ENCODE measurements around the gene ANTXR1. TPM values are rescaled to one million over a fixed set of nuclear protein-coding genes. Genes with fewer than 3 reads are reported as not detected.

Gene ANTXR1
- total RNA-seq, 2 donors from 2014 or later, result 146 to 147 TPM

DNA sequence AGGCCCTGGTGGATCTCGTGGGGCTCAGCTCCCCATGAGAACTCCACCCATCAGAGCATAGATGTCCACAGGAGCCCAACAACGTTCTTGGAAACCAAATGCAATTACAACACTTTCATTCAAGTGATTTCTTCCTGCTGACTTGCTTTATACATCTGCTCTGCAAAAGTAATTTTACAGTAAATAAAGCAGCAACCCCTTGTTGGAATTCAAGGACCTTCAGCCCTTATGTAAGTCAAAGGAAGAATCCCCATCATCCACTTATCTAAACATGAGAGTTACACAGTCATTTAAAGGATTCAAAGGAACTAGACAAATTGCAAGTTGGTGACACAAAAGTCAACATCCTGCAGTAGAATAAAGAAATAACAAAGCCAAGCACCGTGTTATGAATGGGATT, 17.1 kb upstream of the ANTXR1 start:
- intact Hi-C loops (cut with DNase I), result no loop called here
- no peak for DNase-seq (ENCODE audit: low spot score)

GRCh38 chr2:68997401-68997800, 15.6 kb upstream of the ANTXR1 start:
- intact Hi-C loops (cut with DNase I), result no loop called here

GRCh38 chr2:69001879-69002278, 11.1 kb upstream of the ANTXR1 start:
- DNase-seq (ENCODE audit: low spot score), result no peak

More at GRCh38 chr2:68997401-68997800, 15.6 kb upstream of the ANTXR1 start:
- DNase-seq (ENCODE audit: low spot score), result no peak

GRCh38 chr2:69003731-69004130, 9.2 kb upstream of the ANTXR1 start:
- intact Hi-C loops (cut with DNase I), result no loop called here

More at GRCh38 chr2:69001879-69002278, 11.1 kb upstream of the ANTXR1 start:
- intact Hi-C loops (cut with DNase I), result no loop called here

GRCh38 chr2:69007169-69007568, 5.8 kb upstream of the ANTXR1 start:
- no peak for DNase-seq (ENCODE audit: low spot score)
- intact Hi-C loops (cut with DNase I), result no loop called here

More at GRCh38 chr2:69003731-69004130, 9.2 kb upstream of the ANTXR1 start:
- no peak for DNase-seq (ENCODE audit: low spot score)

DNA sequence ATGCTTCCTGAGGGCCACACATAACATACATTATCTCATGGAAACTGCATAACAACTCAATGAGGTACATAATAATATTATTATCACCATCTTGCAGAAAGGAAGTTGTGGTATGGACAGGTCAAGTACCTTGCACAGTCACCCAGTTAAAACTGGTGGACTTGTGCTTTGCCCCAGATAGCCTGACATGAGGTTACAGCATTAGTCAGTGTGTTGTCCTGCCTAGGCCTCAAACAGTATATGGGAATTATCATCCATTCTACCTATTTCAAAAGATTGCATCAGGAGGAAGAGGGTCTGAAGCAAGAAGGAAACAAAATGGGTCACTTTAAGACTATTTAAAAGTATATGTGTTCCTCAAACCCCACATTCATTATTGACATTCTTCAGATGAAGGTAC, 5.4 kb upstream of the ANTXR1 start:
- intact Hi-C loops (cut with DNase I), result no loop called here
- no peak for DNase-seq (ENCODE audit: low spot score)

GRCh38 chr2:69010437-69011194, 2.4 kb upstream of the ANTXR1 start:
- no peak for DNase-seq (ENCODE audit: low spot score)
- intact Hi-C loops (cut with DNase I), result loop anchor here in 1 of 2 donors (5.0 kb wide), 1 partner anchor 297 kb away; no protein-coding TSS in a partner anchor

DNA sequence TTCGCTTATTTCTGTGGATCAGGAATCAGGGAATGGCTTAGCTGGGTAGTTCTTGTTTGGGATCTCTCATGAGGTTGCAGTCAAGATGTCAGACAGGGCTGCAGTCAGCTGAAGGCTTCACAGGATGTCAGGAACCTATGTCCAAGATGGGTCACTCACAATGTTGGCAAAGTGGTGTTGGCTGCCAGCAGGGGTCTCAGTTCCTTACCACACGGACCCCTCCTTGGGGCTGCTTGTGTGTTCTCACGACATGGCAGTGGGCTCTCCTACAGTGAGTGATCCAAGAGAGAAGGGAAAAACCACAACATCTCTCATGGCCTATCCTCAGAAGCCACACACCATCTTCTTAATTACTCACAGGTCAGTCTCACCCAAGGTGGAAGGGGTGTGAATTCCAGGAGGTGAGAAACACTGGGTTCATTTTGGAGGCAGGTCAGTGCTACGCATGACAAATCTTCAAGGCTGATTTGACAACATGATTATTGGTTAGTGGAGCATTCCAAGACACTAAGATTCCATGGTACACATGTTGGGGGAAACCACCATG, 1.3 kb upstream of the ANTXR1 start:
- DNase-seq (ENCODE audit: low spot score), result no peak
- intact Hi-C loops (cut with DNase I), result loop anchor here (2.0 to 5.0 kb wide), 2 partner anchors 295 to 296 kb away; no protein-coding TSS in a partner anchor

DNA sequence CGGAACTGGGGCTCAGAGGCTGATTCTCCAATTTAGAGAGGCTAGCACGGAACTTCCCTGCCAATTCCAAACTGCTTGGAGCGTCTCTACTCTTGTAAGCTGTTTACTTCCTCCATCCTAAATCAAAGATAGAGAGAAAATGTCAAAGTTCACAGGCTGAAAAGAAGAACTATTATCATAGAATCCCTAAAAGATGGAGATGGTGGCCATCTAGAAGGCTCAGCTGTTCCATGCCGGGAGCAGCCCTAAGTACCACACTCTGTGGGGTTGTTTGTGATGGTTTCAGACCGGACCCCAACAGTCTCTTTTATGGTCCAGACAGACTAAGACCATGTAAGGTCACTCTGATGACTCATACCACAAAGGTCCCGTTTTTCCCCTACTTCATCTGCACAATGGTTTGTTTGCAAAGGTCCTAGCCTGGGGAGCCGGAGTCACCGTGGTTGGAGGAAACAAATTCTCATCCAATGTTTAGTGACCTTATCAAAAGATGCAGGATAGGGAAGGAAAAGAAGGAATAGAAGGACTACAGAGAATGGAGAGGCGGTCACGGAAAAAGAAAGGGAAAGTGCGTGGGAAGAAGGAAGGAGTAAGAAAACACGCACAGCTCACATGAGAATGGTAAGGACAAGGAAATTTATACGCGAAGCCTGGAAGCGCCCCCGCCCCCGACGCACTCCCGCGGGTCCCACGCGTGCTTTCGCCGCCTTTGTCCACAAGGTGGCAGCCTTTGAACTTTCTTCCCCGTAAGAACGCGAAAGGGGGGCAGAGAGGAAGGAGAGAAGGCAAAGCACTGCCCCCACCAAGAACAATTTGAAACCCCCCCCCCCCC, 453 bp upstream of the ANTXR1 start:
- DNase-seq (ENCODE audit: low spot score), result peak; percentile 90
- intact Hi-C loops (cut with DNase I), result loop anchor here (2.0 to 5.0 kb wide), 2 partner anchors 294 to 295 kb away; no protein-coding TSS in a partner anchor

DNA sequence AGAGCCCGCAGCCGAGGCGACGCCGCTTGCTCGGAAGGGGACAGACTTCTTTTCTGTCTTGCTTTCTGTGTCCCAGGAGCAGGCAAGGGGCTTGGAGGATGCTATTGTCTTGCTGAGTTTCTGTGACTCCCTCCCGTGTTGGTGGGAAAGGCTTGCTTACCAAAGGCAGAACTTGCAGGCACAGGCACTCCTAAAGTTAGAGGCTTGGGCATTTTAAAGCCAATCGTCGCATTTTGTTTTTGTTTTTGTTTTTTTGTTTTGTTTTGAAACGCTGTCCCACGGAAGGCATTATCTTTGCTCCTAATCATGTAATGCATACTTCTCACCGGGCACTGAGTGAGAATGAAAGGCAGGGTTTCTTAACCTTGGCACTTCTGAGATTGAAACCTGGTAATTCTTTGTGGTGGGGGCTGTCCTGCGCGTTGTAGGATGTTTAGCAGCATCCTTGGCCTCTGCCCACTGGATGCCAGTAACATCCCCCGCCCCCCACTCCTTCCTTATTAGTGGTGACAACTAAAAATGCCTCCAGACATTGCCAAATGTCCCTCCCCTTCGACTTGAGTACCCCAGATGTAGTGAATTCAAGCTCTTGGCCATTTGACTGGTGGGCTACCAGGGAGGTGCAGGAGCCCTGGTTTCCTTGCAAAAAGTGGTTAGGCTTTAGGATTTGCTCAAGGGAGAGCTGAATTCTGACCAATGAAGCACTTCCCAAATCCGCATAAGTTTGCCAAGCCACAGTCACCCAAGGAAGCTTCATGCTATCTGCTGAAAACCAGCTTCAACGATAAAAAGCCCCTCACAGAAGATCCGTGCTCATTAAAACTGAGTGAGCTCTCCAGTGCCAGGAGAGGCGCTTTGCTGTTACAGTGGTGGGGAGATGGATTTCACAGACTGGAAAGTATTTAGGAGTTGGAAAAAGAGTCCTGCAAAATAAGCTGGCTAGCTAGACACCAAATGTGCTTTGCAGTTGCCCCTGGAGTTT, 1.2 kb downstream of the ANTXR1 start:
- intact Hi-C loops (cut with DNase I), result loop anchor here (2.0 to 5.0 kb wide), 2 partner anchors 293 kb away; no protein-coding TSS in a partner anchor

DNA sequence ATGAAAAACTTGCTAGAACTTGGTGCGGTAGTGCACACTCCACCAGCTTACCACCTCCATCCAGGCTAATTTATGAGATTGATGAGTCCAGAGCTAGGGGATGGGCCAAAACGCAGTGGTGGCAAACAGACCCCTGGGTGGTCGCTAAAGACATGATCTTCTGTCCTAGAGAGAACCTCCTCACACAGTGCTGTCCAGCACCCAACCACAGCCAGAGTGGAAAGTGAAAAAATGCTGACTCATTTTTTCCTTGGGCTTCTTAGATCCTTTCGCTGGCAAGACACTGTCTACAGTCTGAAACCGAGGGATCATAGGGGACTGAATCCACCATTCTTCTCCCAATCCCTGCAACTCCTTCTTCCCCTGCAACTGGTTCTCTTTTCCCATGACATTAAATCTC, 4.1 kb downstream of the ANTXR1 start:
- intact Hi-C loops (cut with DNase I), result no loop called here
- no peak for DNase-seq (ENCODE audit: low spot score)

More for the DNA sequence above, 1.2 kb downstream of the ANTXR1 start:
- no peak for DNase-seq (ENCODE audit: low spot score)

DNA sequence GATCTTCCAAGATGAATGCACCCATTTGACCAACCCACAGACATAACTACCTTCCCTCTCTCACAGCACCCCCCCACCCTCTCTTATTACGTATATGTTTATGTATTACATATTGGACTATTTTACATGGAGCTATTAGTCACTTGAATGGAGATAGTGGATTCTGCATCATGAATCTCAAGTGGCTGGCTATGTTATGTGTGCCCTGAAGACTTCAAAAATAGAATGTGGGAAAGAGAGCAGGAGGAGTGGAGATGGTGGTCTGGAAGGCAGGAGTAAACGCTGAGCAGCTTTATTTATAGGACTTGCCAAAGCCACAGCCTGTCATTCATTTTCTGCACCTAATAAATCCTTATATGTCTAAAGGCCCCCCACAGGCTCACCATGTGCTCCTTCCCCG, 4.9 kb downstream of the ANTXR1 start:
- intact Hi-C loops (cut with DNase I), result no loop called here

DNA sequence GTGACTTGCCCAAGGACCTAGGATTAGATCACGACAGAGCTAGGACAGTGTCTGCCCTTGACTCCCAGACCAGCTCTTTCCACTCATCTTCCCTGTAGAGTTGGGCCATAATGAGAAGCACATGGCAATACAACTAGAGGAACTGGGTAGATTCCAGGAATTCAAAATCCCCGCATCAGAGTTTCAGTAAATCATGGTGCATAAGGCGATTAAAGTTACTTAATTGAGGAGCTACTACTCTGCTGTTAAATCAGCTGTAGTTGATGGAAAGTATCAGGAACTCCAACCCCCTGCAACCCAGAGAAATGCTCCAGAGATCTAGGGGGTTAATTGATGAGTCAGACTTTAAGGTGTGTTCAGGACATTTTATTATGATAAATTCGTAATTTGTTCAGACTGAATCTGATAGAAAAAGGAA, 5.7 kb downstream of the ANTXR1 start:
- DNase-seq (ENCODE audit: low spot score), result no peak
- intact Hi-C loops (cut with DNase I), result no loop called here

More for the DNA sequence above, 4.9 kb downstream of the ANTXR1 start:
- DNase-seq (ENCODE audit: low spot score), result no peak

- intact Hi-C loops (cut with DNase I), result no loop called here
- no peak for DNase-seq (ENCODE audit: low spot score)
Observed at GRCh38 chr2:69020496-69021426, 7.8 kb downstream of the ANTXR1 start.

GRCh38 chr2:69021727-69022126, 8.7 kb downstream of the ANTXR1 start:
- intact Hi-C loops (cut with DNase I), result no loop called here
- DNase-seq (ENCODE audit: low spot score), result no peak

- no peak for DNase-seq (ENCODE audit: low spot score)
- intact Hi-C loops (cut with DNase I), result no loop called here
Observed at GRCh38 chr2:69022548-69022947, 9.6 kb downstream of the ANTXR1 start.

GRCh38 chr2:69023236-69023635, 10.3 kb downstream of the ANTXR1 start:
- DNase-seq (ENCODE audit: low spot score), result no peak
- intact Hi-C loops (cut with DNase I), result no loop called here

- DNase-seq (ENCODE audit: low spot score), result no peak
- intact Hi-C loops (cut with DNase I), result loop anchor here in 1 of 2 donors (5.0 kb wide), 1 partner anchor 281 kb away; no protein-coding TSS in a partner anchor
Observed at GRCh38 chr2:69026026-69026425, 13.0 kb downstream of the ANTXR1 start.

Data from posterior vena cava (tissue), 2 donors.